HepG2 (cell line): ENCODE data around the gene ZNF394. TPM values are rescaled to one million over a fixed set of nuclear protein-coding genes. Genes with fewer than 3 reads are reported as not detected.

ENCODE experiments used
- ELF3 ChIP-seq: IDR thresholded peaks from 2 replicates; pipeline ENCODE4 v1.6.1; 2016; ENCODE audit warnings: missing genetic modification reagents, missing compliant biosample characterization
- GZF1 ChIP-seq: sonication (generic); formaldehyde crosslinking; IDR thresholded peaks from 2 replicates; pipeline ENCODE4 v1.5.1; 2020; ENCODE audit warnings: mild to moderate bottlenecking, missing genetic modification reagents
- HNRNPL ChIP-seq: fragments of 200-400 bp; formaldehyde crosslinking; IDR thresholded peaks from 2 replicates; pipeline ENCODE4 v1.6.1; 2017; ENCODE audit warnings: mild to moderate bottlenecking, low read depth, low read length
- JUNB ChIP-seq: sonication (generic); formaldehyde crosslinking; IDR thresholded peaks from 2 replicates; pipeline ENCODE4 v1.8.0; 2022; ENCODE audit warnings: missing genetic modification reagents, mild to moderate bottlenecking, borderline replicate concordance
- KDM5B ChIP-seq: sonication (generic); formaldehyde crosslinking; IDR thresholded peaks from 2 replicates; pipeline ENCODE4 v1.4.0; 2020; ENCODE audit warnings: missing genetic modification reagents, mild to moderate bottlenecking, borderline replicate concordance
- MIXL1 ChIP-seq: IDR thresholded peaks from 2 replicates; pipeline ENCODE4 v1.6.1; 2016
- NCOA1 ChIP-seq: sonication (generic); formaldehyde crosslinking; IDR thresholded peaks from 2 replicates; pipeline ENCODE4 v1.9.0; 2021; ENCODE audit warnings: missing genetic modification reagents
- NFYB ChIP-seq: sonication (generic); formaldehyde crosslinking; IDR thresholded peaks from 2 replicates; pipeline ENCODE4 v1.4.0; 2020; ENCODE audit warnings: missing genetic modification reagents
- RCOR2 ChIP-seq: IDR thresholded peaks from 2 replicates; pipeline ENCODE4 v1.6.1; 2016; ENCODE audit warnings: missing biosample characterization, missing genetic modification reagents
- REPIN1 ChIP-seq: sonication (generic); formaldehyde crosslinking; IDR thresholded peaks from 2 replicates; pipeline ENCODE4 v1.8.0; 2022; ENCODE audit warnings: missing genetic modification reagents, low read depth, mild to moderate bottlenecking, borderline replicate concordance
- RFXANK ChIP-seq: IDR thresholded peaks from 2 replicates; pipeline ENCODE4 v1.6.1; 2016
- TCF12 ChIP-seq, 2 experiments: fragments of 450-650 bp in 1 of 2; sonication (generic) in 1 of 2; formaldehyde crosslinking in 1 of 2; IDR thresholded peaks; 2 replicates each; pipeline versions ENCODE4 v1.6.1 to v1.8.0; 2017 to 2022; ENCODE audit warnings: antibody characterized with exemption in 1 of 2, mild to moderate bottlenecking in 1 of 2, missing genetic modification reagents in 1 of 2, moderate library complexity in 1 of 2
- TCF7 ChIP-seq: sonication (generic); IDR thresholded peaks from 2 replicates; pipeline ENCODE4 v1.6.1; 2016; ENCODE audit warnings: antibody characterized with exemption, low read depth
- ZBTB8A ChIP-seq: sonication (generic); formaldehyde crosslinking; IDR thresholded peaks from 2 replicates; pipeline ENCODE4 v1.4.0; 2020; ENCODE audit warnings: mild to moderate bottlenecking, low read depth, missing genetic modification reagents, borderline replicate concordance
- ZFX ChIP-seq: sonication (generic); formaldehyde crosslinking; IDR thresholded peaks from 2 replicates; pipeline ENCODE4 v1.4.0; 2020; ENCODE audit warnings: mild to moderate bottlenecking, low read depth, missing genetic modification reagents, moderate library complexity
- ZMAT3 ChIP-seq: sonication (generic); formaldehyde crosslinking; conservative IDR thresholded peaks from 2 replicates; pipeline ENCODE4 v1.7.0; 2021; ENCODE audit warnings: missing genetic modification reagents
- ZNF282 ChIP-seq: fragments of 450-650 bp; IDR thresholded peaks from 2 replicates; pipeline ENCODE4 v1.6.1; 2018; ENCODE audit not compliant: partially characterized antibody
- ZNF333 ChIP-seq: sonication (generic); formaldehyde crosslinking; IDR thresholded peaks from 2 replicates; pipeline ENCODE4 v1.4.0; 2020; ENCODE audit warnings: mild to moderate bottlenecking, missing genetic modification reagents, borderline replicate concordance
- ZNF703 ChIP-seq: sonication (generic); formaldehyde crosslinking; IDR thresholded peaks from 2 replicates; pipeline ENCODE4 v1.5.1; 2020; ENCODE audit warnings: missing genetic modification reagents, mild to moderate bottlenecking, moderate library complexity, borderline replicate concordance
- ZNF747 ChIP-seq: sonication (generic); formaldehyde crosslinking; IDR thresholded peaks from 2 replicates; pipeline ENCODE4 v1.8.1; 2023; ENCODE audit warnings: missing genetic modification reagents, mild to moderate bottlenecking, borderline replicate concordance
- ZNF792 ChIP-seq: IDR thresholded peaks from 2 replicates; pipeline ENCODE4 v1.6.1; 2016
- ZSCAN30 ChIP-seq: sonication (generic); formaldehyde crosslinking; IDR thresholded peaks from 2 replicates; pipeline ENCODE4 v1.5.0; 2020; ENCODE audit warnings: mild to moderate bottlenecking, missing genetic modification reagents
- polyA plus RNA-seq, 8 experiments: library from polyadenylated mRNA; depleted of rRNA in 3 of 8; stranded (reverse) in 7 of 8; unstranded in 1 of 8; fragments of >200 nt; fragmentation: Illumina TruSeq in 4 of 8; extraction: Trizol in 4 of 8; gene quantifications; 2 replicates each; pipeline versions ENCODE4 v1.2.1 to v1.2.3, GENCODE V29; 2011 to 2016; ENCODE audit warnings: low read depth in 4 of 8, missing spikeins in 1 of 8, mixed read lengths in 1 of 8; ENCODE audit not compliant: insufficient read depth in 1 of 8
- total RNA-seq, 5 experiments: library from RNA; depleted of rRNA; stranded (reverse); fragments of >200 nt; fragmentation: Illumina TruSeq; extraction: Trizol; gene quantifications; 2 replicates each; pipeline ENCODE4 v1.2.3, GENCODE V29; 2016; ENCODE audit warnings: low read depth in 1 of 5
- TF ChIP-seq, protein P1 (sequence below): IDR thresholded peaks from 2 replicates; pipeline ENCODE4 v1.4.0; 2020; ENCODE audit warnings: mild to moderate bottlenecking, missing genetic modification reagents
- TF ChIP-seq, protein P2 (sequence below): sonication (generic); formaldehyde crosslinking; IDR thresholded peaks from 2 replicates; pipeline ENCODE4 v1.8.1; 2023; ENCODE audit warnings: missing genetic modification reagents, inconsistent platforms, borderline replicate concordance

The ZNF394 gene
- total and polyA plus RNA-seq, 2 of the 13 experiments (the other 11 are each of a cell fraction or from before 2014, with no cell fraction given) = 7.8 to 19.6 TPM

DNA sequence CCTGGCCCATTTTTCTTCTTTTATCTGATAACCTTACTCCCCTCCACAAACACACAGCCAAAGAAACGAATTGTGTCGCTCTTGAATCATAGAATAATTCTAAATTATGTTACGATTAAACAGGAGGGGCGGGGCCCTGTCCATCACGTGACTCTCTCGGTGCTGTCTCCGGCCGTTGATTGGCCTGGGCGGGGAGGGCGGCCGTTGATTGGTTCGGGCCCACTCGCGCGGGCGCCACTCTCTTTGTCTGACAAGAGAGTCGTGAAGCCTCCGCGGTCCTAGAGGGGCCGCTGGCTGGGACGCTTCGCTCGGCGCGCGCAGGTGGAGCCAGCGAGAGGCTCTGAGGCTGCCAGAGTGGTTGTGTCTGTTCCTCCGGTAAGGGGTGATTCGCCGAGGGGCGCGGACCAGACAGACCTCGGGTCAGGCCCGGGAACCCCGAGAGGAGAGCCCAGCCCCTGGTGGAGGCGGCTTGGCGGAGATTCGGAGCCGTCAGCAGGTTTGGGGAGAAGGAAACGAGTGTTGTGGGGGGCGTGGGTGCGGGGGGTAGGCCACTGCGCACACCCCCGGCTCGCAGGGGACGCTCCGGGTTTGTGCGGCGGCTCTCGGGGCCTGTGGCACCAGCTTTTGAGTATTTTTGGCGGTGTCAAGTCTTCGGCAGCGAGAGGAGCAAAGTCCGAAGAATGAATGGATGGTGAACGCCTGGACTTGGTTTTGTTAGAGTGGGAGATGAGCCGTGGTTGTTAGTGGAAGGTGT is 27.3 kb downstream of the ZNF394 start, which contains the start of gene ZNF789 (continued):
- TF ChIP-seq, protein P1, sequence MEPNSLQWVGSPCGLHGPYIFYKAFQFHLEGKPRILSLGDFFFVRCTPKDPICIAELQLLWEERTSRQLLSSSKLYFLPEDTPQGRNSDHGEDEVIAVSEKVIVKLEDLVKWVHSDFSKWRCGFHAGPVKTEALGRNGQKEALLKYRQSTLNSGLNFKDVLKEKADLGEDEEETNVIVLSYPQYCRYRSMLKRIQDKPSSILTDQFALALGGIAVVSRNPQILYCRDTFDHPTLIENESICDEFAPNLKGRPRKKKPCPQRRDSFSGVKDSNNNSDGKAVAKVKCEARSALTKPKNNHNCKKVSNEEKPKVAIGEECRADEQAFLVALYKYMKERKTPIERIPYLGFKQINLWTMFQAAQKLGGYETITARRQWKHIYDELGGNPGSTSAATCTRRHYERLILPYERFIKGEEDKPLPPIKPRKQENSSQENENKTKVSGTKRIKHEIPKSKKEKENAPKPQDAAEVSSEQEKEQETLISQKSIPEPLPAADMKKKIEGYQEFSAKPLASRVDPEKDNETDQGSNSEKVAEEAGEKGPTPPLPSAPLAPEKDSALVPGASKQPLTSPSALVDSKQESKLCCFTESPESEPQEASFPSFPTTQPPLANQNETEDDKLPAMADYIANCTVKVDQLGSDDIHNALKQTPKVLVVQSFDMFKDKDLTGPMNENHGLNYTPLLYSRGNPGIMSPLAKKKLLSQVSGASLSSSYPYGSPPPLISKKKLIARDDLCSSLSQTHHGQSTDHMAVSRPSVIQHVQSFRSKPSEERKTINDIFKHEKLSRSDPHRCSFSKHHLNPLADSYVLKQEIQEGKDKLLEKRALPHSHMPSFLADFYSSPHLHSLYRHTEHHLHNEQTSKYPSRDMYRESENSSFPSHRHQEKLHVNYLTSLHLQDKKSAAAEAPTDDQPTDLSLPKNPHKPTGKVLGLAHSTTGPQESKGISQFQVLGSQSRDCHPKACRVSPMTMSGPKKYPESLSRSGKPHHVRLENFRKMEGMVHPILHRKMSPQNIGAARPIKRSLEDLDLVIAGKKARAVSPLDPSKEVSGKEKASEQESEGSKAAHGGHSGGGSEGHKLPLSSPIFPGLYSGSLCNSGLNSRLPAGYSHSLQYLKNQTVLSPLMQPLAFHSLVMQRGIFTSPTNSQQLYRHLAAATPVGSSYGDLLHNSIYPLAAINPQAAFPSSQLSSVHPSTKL (CRISPR knock-in tag) = no peak
- no peak for TF ChIP-seq ZSCAN30 (CRISPR knock-in tag)
- TF ChIP-seq, protein P2, sequence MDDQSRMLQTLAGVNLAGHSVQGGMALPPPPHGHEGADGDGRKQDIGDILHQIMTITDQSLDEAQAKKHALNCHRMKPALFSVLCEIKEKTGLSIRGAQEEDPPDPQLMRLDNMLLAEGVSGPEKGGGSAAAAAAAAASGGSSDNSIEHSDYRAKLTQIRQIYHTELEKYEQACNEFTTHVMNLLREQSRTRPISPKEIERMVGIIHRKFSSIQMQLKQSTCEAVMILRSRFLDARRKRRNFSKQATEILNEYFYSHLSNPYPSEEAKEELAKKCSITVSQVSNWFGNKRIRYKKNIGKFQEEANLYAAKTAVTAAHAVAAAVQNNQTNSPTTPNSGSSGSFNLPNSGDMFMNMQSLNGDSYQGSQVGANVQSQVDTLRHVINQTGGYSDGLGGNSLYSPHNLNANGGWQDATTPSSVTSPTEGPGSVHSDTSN (CRISPR knock-in tag) = no peak
- TF ChIP-seq ZNF282 = no peak
- TF ChIP-seq KDM5B (CRISPR knock-in tag) = peak; percentile 50; the same call in 1 of the 2 replicates
- no peak for TF ChIP-seq ZNF792 (CRISPR knock-in tag)
- 0 out of 2 replicates have a peak, but pooled peaks have one; percentile 18 for TF ChIP-seq ZMAT3
- peak; percentile 41; the same call in 1 of the 2 replicates for TF ChIP-seq ELF3
- no peak; the same call in 1 of the 2 replicates for TF ChIP-seq GZF1
- TF ChIP-seq ZFX (CRISPR knock-in tag) = peak; percentile 82
- no peak for TF ChIP-seq RFXANK (CRISPR knock-in tag)
- no peak for TF ChIP-seq TCF12 (IDR thresholded peaks at IDR 0.05)
- no peak for TF ChIP-seq TCF12 (CRISPR knock-in tag; IDR thresholded peaks at IDR 0.05)
- TF ChIP-seq ZNF333 (CRISPR knock-in tag) = no peak
- no peak for TF ChIP-seq RCOR2 (CRISPR knock-in tag)
- no peak; the same call in 1 of the 2 replicates for TF ChIP-seq ZNF703
- 0 out of 2 replicates have a peak, but pooled peaks have one; percentile 23 for TF ChIP-seq HNRNPL
- TF ChIP-seq TCF7 = no peak
- no peak for TF ChIP-seq JUNB (CRISPR knock-in tag)
- TF ChIP-seq MIXL1 (CRISPR knock-in tag) = peak; percentile 37; the same call in 1 of the 2 replicates
- peak; percentile 70; the same call in 1 of the 2 replicates for TF ChIP-seq NCOA1 (CRISPR knock-in tag)
- peak; percentile 93 for TF ChIP-seq NFYB
- TF ChIP-seq REPIN1 (CRISPR knock-in tag) = no peak
- peak; percentile 26 for TF ChIP-seq ZNF747
- no peak for TF ChIP-seq ZBTB8A
